ENCODE results near the gene LZTS2. TPM values are rescaled to one million over a fixed set of nuclear protein-coding genes. Genes with fewer than 3 reads are reported as not detected.
A peak's percentile ranks its signal among the peaks of the same experiment; 100 is the strongest.
"Not testable (repeated sequence)": the region's sequence is repeated elsewhere in the genome, so short reads cannot be mapped to it uniquely, and the experiment has no call there.

The LZTS2 gene
- total RNA-seq, 1 donor from 2014 or later = 52.2 TPM

DNA sequence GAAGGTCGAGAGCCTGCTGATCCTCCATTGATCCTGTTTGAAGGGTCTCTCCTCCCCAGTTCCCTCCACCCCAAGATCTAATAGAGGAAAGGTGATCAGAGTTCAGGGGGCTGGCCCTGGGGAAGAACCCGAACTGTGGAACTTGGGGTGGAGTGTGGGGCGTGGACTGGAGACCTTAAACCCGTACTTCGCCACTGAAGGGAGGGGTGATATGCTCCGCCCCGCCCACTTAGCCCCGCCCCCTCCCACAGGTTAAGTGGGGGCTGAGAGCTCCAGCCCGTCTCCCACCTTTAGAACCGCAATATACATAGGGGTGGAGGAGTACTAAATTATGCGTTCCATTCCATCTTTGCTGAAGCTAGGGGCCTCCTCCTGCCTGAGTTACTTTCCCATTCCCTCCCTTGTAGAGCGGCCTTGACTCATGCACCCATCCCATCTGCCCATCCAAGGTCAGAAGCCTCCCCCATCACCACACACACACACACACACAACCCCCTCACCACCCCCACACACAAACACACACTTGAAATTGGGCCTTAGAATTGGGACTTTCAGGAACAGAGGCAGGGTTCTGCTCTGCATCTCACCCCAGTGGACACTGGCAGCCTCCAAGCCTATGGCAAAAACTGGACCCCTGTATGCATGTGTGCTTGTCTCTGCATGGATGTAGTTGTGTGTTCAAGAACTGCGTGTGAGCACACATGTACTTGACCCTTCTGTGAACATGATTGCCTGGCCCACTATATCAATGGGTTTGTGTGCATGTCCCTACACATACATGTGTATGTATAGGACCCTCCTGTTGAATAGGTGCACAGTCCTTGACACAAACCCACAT lies 29.3 kb upstream of the LZTS2 start:
- no peak for DNase-seq (ENCODE audit: low spot score)
- TF ChIP-seq, protein P1, sequence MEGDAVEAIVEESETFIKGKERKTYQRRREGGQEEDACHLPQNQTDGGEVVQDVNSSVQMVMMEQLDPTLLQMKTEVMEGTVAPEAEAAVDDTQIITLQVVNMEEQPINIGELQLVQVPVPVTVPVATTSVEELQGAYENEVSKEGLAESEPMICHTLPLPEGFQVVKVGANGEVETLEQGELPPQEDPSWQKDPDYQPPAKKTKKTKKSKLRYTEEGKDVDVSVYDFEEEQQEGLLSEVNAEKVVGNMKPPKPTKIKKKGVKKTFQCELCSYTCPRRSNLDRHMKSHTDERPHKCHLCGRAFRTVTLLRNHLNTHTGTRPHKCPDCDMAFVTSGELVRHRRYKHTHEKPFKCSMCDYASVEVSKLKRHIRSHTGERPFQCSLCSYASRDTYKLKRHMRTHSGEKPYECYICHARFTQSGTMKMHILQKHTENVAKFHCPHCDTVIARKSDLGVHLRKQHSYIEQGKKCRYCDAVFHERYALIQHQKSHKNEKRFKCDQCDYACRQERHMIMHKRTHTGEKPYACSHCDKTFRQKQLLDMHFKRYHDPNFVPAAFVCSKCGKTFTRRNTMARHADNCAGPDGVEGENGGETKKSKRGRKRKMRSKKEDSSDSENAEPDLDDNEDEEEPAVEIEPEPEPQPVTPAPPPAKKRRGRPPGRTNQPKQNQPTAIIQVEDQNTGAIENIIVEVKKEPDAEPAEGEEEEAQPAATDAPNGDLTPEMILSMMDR (IDR thresholded peaks at IDR 0.05; ENCODE audit: unreplicated experiment) = no peak
- no peaks in the 10 kb centered on the region for H3K9me3 Mint-ChIP-seq (ENCODE audit: unreplicated experiment)
- peaks cover 14% of the 10 kb centered on the region for H3K4me1 Mint-ChIP-seq (ENCODE audit: unreplicated experiment)
- peak overlapping the region; percentile 30 for H3K27ac Mint-ChIP-seq (ENCODE audit: unreplicated experiment)
- no peaks in the 10 kb centered on the region for H3K36me3 Mint-ChIP-seq (ENCODE audit: low read depth, unreplicated experiment)
- H3K4me3 Mint-ChIP-seq (ENCODE audit: unreplicated experiment) = peak overlapping the region; percentile 78
- peaks cover 15% of the 10 kb centered on the region for H3K27me3 Mint-ChIP-seq (ENCODE audit: unreplicated experiment)

DNA sequence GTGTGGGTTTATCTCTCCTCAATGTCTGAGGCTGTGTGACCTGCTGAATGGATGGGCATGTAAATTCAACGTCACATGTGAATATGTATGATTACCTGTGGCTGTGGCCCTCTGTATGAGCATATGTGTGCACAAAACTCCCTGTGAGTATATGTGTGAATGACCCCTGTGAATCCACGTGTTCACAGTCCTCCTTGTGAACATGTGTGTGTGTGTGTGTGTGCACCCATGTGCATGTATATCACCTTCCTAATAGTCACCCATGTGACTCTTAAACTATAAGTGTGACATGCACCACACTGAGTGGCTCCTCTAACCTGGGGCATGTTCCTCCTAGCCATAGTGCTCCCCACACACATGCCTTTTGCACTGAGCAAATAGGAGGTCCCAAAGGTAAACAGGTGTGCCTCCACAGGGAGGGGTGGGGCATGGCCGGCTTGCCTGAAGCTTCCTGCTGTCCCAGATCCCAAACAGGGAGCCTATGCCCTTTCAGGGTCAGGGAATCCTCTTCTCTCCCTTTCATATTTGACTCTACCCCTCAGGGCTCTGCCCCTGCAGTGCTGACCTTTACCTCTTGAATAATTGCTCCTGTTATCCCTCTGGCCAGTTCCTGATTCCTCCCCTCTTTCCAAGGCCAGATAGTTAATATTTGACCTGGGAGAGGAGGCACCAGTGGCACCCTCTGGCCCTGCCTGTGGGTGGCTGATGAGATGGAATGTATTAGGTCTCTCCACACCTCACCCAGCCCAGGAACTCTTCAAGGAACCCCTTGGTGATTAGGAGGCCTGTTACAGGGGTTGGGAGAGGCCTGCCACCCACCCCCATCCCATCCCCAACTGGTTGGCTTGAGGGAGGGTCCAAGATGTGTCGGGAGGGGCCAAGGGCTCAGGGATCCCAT lies 28.4 kb upstream of the LZTS2 start:
- no peaks in the 10 kb centered on the region for H3K9me3 Mint-ChIP-seq (ENCODE audit: unreplicated experiment)
- TF ChIP-seq, protein P1 (IDR thresholded peaks at IDR 0.05; ENCODE audit: unreplicated experiment) = no peak
- no peak for DNase-seq (ENCODE audit: low spot score)
- H3K27ac Mint-ChIP-seq (ENCODE audit: unreplicated experiment) = peak overlapping the region; percentile 30
- peaks cover 15% of the 10 kb centered on the region for H3K27me3 Mint-ChIP-seq (ENCODE audit: unreplicated experiment)
- peak overlapping the region; percentile 78 for H3K4me3 Mint-ChIP-seq (ENCODE audit: unreplicated experiment)
- no peaks in the 10 kb centered on the region for H3K36me3 Mint-ChIP-seq (ENCODE audit: low read depth, unreplicated experiment)
- peaks cover 14% of the 10 kb centered on the region for H3K4me1 Mint-ChIP-seq (ENCODE audit: unreplicated experiment)

DNA sequence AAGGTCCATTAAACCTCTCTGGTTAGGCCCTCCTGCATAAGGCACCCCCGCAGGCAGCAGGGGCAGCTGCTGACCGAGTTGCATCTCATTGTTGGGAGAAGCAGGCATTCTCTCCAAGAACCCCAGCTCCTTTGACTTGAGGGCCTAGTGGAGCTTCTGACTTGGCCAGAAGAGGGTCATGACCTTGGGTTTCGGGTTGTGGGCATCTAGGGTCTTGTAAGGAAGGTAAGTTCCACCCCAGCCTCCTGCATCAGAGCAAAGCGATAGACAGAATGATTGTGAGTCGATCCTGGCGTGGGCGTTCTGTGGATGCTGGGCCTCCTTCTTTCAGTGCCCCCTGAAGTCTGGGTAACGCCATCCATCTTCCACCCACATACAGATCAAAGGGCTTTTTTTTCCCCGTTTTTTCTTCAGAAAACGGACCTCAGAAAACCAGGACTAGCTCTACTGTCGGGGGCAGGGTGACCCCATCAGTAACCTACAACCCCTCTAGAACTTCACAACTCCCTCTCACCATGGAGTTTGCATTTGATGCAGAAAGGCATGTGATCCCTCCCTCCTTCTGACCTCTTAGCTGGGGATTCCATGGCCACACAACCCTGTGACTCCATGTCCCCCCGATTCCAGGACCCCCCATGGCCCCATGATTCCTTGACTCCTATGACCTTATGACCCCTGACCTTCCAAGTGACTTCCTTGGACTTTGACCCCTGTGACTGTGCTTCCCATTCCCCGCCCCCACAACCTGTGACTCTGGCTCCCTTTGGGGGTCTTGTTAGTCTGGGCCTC lies 27.3 kb upstream of the LZTS2 start:
- Mint-ChIP-seq H3K4me3 (ENCODE audit: unreplicated experiment) (peak overlapping the region; percentile 59), H3K27ac (ENCODE audit: unreplicated experiment) (no peak overlapping the region)
- TF ChIP-seq, protein P1 (IDR thresholded peaks at IDR 0.05; ENCODE audit: unreplicated experiment) = no peak

DNA sequence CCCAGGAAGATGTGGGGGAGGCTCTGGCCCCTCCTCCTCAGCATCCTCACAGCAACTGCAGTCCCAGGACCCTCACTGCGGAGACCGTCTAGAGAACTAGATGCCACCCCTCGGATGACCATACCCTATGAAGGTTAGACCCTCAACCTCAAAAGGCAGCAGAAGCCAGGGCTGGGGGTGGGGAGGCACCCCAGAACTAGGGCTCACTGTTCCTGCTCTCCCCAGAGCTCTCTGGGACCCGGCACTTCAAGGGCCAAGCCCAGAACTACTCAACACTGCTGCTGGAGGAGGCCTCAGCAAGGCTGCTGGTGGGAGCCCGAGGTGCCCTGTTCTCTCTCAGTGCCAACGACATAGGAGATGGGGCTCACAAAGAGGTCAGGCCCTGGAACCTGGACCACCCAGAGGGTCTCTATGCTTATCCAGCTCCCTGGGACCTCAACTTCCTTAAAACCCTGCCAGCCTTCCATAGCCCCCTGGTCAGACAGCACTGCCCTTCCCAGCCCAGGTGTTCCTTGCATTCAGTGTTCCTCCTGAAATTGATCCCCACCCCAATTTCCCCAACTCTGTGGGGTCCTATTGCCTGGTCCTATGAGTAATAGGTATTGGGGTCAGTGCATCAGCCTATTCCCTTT lies 26.6 kb upstream of the LZTS2 start:
- Mint-ChIP-seq H3K4me3 (ENCODE audit: unreplicated experiment) (peak overlapping the region; percentile 59), H3K9me3 (ENCODE audit: unreplicated experiment) (no peaks in the 10 kb centered on the region), H3K4me1 (ENCODE audit: unreplicated experiment) (peaks cover 14% of the 10 kb centered on the region), H3K36me3 (ENCODE audit: low read depth, unreplicated experiment) (no peaks in the 10 kb centered on the region), H3K27ac (ENCODE audit: unreplicated experiment) (no peak overlapping the region), H3K27me3 (ENCODE audit: unreplicated experiment) (peaks cover 16% of the 10 kb centered on the region)
- TF ChIP-seq, protein P1 (IDR thresholded peaks at IDR 0.05; ENCODE audit: unreplicated experiment) = no peak
- DNase-seq (ENCODE audit: low spot score) = no peak

More for the DNA sequence above, 27.3 kb upstream of the LZTS2 start:
- DNase-seq (ENCODE audit: low spot score) = no peak
- Mint-ChIP-seq H3K4me1 (ENCODE audit: unreplicated experiment) (peaks cover 14% of the 10 kb centered on the region), H3K27me3 (ENCODE audit: unreplicated experiment) (peaks cover 15% of the 10 kb centered on the region), H3K36me3 (ENCODE audit: low read depth, unreplicated experiment) (no peaks in the 10 kb centered on the region), H3K9me3 (ENCODE audit: unreplicated experiment) (no peaks in the 10 kb centered on the region)

DNA sequence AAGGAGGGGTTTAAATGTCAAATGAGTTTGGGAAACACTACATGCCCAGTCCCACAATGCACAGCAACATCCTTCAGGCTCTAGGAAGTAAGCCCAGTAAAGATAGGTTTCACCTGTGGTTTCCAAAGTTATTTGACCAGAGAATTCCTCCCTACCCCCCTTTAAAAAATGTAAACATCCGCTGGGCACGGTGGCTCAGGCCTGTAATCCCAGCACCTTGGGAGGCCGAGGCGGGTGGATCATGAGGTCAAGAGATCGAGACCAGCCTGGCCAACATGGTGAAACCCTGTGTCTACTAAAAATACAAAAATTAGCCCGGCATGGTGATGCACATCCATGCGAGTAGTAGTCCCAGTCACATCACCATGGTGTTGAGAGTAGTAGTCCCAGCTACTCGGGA lies 24.2 kb upstream of the LZTS2 start:
- H3K4me1 Mint-ChIP-seq (ENCODE audit: unreplicated experiment); H3K36me3 Mint-ChIP-seq (ENCODE audit: low read depth, unreplicated experiment); H3K27ac Mint-ChIP-seq (ENCODE audit: unreplicated experiment); DNase-seq (ENCODE audit: low spot score); H3K9me3 Mint-ChIP-seq (ENCODE audit: unreplicated experiment); H3K4me3 Mint-ChIP-seq (ENCODE audit: unreplicated experiment): not testable (repeated sequence)
- peaks cover 16% of the 10 kb centered on the region for H3K27me3 Mint-ChIP-seq (ENCODE audit: unreplicated experiment)
